Measurements from ENCODE around the gene TOM1L2.

The TOM1L2 gene

DNA sequence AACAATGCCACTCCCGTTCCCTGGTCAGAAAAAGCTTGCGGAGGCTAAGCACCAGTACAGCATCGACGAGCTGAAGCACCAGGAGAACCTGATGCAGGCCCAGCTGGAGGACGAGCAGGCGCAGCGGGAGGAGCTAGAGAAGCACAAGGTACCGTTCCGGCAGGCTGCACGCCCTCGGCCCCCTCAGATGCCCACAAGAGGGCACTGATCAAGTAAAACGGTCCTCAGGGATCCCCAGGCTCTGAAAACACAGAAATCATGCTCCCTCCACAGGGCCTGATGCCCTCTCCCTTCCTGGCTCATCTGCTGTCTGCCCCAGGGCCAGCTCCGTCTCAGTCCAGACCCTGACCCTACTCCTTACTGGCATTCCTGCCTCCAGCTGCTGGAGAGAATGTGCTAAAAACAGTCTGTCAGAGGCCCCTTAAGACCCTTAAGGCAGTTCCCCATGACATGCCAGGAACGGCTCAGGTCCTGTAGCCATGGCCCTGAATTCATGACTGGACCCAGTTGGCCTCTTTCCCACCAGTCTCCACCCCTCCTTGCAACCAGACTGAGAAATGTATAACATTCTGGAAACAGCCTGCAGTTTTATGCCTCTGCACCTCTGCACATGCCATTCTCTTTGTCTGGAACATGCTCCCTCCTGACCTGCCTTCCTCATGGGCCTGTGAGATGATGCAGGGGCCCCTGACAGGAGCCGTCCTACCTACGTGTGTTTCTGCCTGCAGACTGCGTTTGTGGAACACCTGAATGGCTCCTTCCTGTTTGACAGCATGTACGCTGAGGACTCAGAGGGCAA, 22.3 kb upstream of the TOM1L2 start:
- no peak for DNase-seq (ENCODE audit: low read depth in 2 of 2)

- DNase-seq (ENCODE audit: low read depth in 2 of 2) = no peak
Measured at GRCh38 chr17:17993852-17994251, 21.7 kb upstream of the TOM1L2 start.

DNA sequence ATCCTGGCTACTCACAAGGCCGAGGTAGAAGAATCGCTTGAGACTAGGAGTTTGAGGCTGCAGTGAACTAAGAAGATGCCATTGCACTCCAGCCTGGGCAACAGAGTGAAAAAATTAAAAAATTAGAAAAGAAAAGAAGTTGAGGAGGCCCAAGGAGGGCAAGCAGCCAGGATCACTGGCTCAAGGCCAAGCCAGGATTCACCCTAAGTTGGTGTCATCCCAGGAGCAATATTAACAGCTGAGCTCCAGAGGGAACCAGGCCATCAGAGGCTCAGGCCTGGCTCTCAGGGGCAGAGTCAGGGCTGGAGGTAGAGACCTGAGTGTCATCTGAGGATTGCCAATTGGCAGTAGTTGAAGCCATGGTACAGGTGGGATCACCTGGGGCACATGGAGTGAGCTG, 21.2 kb upstream of the TOM1L2 start:
- DNase-seq (ENCODE audit: low read depth in 2 of 2) = no peak

DNA sequence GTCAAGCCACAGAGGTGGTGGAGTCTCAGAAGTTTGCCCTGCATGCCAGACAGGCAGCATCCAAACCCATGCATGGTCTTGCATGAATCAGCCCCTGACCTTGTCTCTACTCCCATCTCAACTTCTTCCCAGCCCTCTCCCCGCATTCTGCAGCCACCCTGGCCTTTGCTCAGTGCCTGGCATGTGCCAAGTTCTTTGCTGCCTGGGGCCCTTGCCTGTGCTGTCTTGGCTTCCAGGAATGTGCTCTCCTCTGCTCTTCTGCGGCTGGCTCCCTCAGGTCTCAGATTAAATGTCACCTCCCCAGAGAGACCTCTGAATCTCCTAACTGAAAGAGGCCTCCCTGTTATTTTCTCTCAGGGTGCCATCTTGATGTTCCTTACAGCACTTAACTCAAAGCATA, 18.1 kb upstream of the TOM1L2 start:
- DNase-seq (ENCODE audit: low read depth in 2 of 2) = no peak

DNA sequence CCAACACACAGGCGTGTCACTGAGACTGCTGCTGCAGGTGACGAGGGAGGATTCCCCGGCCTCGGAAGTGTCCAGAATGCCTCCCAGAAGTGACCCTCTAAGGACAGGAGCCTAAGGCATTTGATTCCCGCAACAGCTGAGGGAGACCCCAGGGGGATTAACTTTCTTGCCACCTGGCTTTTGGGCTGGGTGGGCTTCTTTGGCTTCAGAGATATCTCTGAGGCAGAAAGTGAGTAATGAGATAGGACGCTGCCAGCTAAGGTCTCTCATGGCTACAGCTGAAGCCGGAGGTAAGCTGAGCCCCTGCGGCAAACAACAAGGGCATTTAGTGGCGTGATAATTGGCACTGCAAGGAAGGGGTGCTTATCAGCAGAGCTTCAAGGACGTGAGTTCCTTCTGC, 17.4 kb upstream of the TOM1L2 start:
- DNase-seq (ENCODE audit: low read depth in 2 of 2) = no peak

- no peak for DNase-seq (ENCODE audit: low read depth in 2 of 2)
Measured at GRCh38 chr17:17989081-17989480, 16.9 kb upstream of the TOM1L2 start.

DNA sequence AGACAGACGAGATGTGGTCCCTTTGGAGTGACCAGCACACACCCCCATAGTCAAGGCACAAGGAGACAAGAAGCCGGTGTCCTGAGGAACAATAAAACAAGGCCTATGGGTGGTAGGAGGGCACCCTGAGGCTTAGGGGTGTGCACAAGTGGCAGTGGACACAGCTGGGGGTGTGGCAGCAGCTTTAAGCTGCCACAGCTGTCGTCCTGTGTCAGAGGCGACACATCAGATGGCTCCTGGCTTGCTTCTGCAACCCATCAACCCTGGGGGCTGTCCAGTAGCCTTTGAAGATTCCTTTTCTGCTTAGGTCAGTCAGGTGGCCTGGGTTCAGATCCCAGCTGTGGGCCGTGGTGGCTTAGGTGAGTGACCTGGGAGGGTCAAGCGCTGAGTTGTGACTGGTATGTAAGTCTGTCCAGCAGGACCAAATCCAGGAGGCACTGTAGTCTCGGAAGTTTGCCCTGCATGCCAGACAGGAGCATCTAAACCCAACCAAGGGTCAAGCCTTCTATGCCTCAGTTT, 16.3 kb upstream of the TOM1L2 start:
- no peak for DNase-seq (ENCODE audit: low read depth in 2 of 2)

DNA sequence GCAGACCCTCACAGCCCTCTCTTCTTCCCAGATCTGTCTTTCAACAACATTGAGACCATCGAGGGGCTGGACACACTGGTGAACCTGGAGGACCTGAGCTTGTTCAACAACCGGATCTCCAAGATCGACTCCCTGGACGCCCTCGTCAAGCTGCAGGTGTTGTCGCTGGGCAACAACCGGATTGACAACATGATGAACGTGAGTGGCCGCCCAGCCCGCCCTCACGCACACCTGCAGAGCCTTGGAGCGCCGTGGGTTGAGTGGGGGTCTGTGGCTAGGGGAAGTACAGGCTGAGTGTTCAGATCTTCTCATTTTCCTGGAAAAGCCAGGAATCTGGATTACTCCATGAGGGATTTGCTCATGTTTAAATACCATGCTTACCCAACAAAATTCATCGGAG, 15.7 kb upstream of the TOM1L2 start:
- no peak for DNase-seq (ENCODE audit: low read depth in 2 of 2)

DNA sequence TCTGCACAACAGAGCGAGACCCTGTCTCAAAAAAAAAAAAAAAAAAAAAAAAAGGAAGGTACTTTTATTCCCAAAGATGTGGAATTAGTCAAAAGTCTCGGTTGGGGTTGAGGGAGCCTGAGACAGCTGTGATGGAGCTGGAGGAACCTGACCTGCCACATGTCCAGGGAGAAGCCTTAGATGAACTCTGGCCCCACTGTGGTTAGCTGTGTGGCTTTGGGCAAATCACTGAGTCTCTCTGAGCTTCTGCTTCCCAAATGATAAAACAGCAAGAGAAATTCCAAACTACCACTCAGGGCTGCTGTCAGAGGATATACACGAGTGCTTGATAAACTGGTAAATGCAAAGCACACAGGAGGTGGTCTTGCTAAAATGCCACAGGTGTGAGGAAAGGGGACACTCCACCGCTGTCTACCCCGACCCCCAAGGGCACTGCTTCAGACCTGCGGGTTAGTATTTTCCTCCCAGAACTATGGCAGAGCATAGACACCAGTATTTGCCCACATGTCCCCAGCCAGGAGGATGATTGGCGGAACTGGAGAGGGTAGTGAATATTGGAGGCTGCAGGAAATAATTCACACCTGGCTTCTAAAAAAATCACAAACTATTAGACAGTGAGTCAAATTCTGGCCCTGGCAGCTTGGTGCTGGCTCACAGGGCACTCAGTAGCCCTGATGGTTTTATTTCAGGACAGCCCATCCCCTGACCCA, 15.1 kb upstream of the TOM1L2 start:
- DNase-seq (ENCODE audit: low read depth in 2 of 2) = no peak

- DNase-seq (ENCODE audit: low read depth in 2 of 2) = no peak
Measured at GRCh38 chr17:17985555-17985954, 13.4 kb upstream of the TOM1L2 start.

- no peak for DNase-seq (ENCODE audit: low read depth in 2 of 2)
Measured at GRCh38 chr17:17985153-17985552, 13.0 kb upstream of the TOM1L2 start.

GRCh38 chr17:17983776-17984175, 11.6 kb upstream of the TOM1L2 start:
- no peak for DNase-seq (ENCODE audit: low read depth in 2 of 2)

DNA sequence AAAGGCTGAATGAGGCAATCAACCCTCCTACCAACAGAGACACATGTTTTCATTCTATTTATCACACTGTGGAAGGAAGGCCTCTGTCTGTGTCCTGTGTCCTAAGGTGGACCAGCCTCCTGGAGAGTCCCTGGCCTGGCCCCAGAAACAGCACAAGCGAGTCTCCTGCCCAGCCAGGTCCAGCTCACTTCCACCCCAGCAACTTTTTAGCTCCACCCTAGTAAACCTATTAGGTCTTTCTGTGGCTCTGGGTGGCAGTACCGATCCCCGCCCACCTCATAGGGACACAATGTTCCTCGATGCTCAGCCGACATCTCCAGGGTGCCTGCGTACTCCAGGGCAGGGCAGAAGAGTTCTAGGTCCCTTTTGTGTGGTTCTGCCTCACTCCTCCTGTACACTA, 11.2 kb upstream of the TOM1L2 start:
- no peak for DNase-seq (ENCODE audit: low read depth in 2 of 2)

GRCh38 chr17:17982801-17983200, 10.6 kb upstream of the TOM1L2 start:
- no peak for DNase-seq (ENCODE audit: low read depth in 2 of 2)

GRCh38 chr17:17981330-17981729, 9.1 kb upstream of the TOM1L2 start:
- no peak for DNase-seq (ENCODE audit: low read depth in 2 of 2)

- no peak for DNase-seq (ENCODE audit: low read depth in 2 of 2)
Measured at GRCh38 chr17:17979778-17980177, 7.6 kb upstream of the TOM1L2 start.

DNA sequence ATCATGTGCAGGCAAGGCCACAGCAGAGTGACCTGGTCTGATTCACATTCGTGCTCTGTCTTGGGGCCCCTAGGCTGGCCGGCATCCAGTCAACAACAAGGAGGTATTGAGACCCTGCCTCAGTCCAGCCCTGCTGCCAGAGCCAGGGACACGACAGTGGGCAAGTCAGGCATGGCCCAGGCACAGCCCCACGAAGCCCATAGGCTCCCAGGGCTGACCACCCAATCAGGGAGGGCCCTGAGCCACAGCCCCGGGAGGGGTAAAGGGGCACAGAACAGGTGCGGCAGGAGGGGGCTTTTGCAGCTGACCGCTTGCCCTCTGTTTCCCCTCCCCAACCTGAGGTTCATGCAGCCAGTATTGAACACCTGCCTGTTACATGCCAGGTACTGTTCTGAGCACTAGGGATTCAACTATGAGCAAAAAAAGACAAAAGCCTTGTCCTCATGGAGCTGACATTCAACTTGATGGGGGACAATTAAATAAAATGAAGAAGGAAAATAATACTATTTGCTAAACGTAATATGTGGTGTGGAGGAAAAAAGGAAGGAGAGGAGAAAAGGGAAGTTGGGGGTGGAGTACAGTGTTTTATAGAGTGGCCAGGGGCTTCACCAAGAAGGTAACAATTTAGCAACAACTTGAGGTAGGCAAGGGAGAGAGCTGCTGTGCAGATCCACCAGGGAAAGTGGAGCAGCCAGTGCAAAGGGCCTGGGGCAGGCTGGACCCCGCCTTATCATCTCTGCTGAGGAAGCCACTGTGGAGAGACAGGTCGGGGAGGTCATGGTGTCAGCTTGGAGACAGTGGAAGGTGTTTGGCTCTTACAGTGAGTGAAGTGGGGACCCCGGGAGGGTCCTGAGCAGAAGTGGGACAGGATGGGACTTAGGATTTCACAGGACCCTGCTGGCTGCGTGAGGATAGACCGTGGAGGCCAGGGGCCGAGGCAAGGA, 6.6 kb upstream of the TOM1L2 start:
- DNase-seq (ENCODE audit: low read depth in 2 of 2) = no peak

GRCh38 chr17:17976931-17977570, 4.9 kb upstream of the TOM1L2 start:
- no peak for DNase-seq (ENCODE audit: low read depth in 2 of 2)

DNA sequence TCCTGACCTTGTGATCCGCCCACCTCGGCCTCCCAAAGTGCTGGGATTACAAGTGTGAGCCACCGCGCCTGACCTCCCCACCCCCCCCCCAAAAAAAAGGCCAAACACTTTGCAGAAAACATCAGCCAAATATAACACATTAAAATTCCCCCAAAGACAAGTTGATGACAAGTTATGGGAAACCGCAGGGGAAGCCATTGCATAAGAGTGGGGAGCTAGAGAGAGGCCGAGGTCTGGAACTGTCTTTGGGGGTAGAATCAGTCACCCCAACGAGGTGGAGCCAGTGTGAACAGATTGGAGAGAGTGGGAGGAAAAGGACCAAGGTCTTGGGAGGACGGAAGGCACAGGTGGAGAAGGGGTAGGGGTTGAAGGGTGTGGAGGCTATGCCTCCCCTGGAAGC, 3.2 kb upstream of the TOM1L2 start:
- no peak for DNase-seq (ENCODE audit: low read depth in 2 of 2)

- no peak for DNase-seq (ENCODE audit: low read depth in 2 of 2)
Measured at GRCh38 chr17:17972952-17973254, 703 bp upstream of the TOM1L2 start.

- DNase-seq (ENCODE audit: low read depth in 2 of 2) = no peak
Measured at GRCh38 chr17:17971431-17972125, 622 bp downstream of the TOM1L2 start.
